Ovary (tissue), 3 donors: ENCODE results near the gene ZNF90.

Experiments
- CTCF ChIP-seq, 3 donors: fragments of 450-650 bp in 2 of 3; fragments of 200-600 bp in 1 of 3; IDR thresholded peaks; one replicate each; pipeline versions ENCODE4 v1.5.1 to v1.8.0; 2016 to 2022; ENCODE audit warnings: antibody characterized with exemption in 3 of 3, mild to moderate bottlenecking in 1 of 3
- EP300 ChIP-seq: sonication (generic); formaldehyde crosslinking; IDR thresholded peaks from one replicate; pipeline ENCODE4 v1.6.1; 2017; ENCODE audit warnings: antibody characterized with exemption
- POLR2A ChIP-seq: fragments of 450-650 bp; IDR thresholded peaks from one replicate; pipeline ENCODE4 v1.6.1; 2017; ENCODE audit warnings: antibody characterized with exemption, mild to moderate bottlenecking, moderate library complexity
- donor health status: DM: no; HTN: no; CAD: no.

GRCh38 chr19:20044663-20045062 lies 33.1 kb upstream of the ZNF90 start:
- TF ChIP-seq CTCF (IDR thresholded peaks at IDR 0.05): no peak
- TF ChIP-seq POLR2A: no peak
- TF ChIP-seq EP300: no peak
